Neural progenitor cell (in vitro differentiated cells): Measurements from ENCODE around the gene CRELD1.

Experiments used
- CTCF ChIP-seq: fragments of 200-600 bp; sonication (generic); IDR thresholded peaks from 2 replicates; pipeline ENCODE4 v1.5.1; 2017; ENCODE audit warnings: antibody characterized with exemption, mild to moderate bottlenecking
- EZH2phosphoT487 ChIP-seq: fragments of 200-600 bp; sonication (generic); IDR thresholded peaks from 2 replicates; pipeline ENCODE4 v1.6.1; 2017; ENCODE audit warnings: antibody characterized with exemption

GRCh38 chr3:9948586-9948985 lies 15.0 kb downstream of the CRELD1 start:
- TF ChIP-seq CTCF (no peak), EZH2phosphoT487 (no peak)
